Tibial artery (tissue), 4 donors: ENCODE data around the gene GALNT1.

ENCODE experiments used
- DNase-seq, 2 donors: peaks; one replicate each; pipeline ENCODE4 v3.0.0-alpha.2; 2019
- H3K27ac ChIP-seq, 2 donors: fragments of 200-600 bp; sonication (generic) in 1 of 2; 1 replicate in 1 of 2; 2 replicates in 1 of 2; pipeline ENCODE4 v1.5.1; 2018 to 2019; ENCODE audit warnings: mild to moderate bottlenecking in 1 of 2
- H3K27me3 ChIP-seq, 2 donors: fragments of 200-600 bp; sonication (generic) in 1 of 2; one replicate each; pipeline versions ENCODE4 v1.5.1 to v1.6.0; 2016 to 2019
- H3K36me3 ChIP-seq, 3 donors: fragments of 200-600 bp; sonication (generic) in 2 of 3; one replicate each; pipeline ENCODE4 v1.5.1; 2016 to 2019; ENCODE audit warnings: mild to moderate bottlenecking in 2 of 3
- H3K4me1 ChIP-seq, 4 donors: fragments of 200-600 bp; sonication (generic) in 2 of 4; 1 replicate in 3 of 4; 2 replicates in 1 of 4; pipeline ENCODE4 v1.5.1; 2016 to 2019
- H3K4me3 ChIP-seq, 2 donors: fragments of 200-600 bp; sonication (generic) in 1 of 2; 1 replicate in 1 of 2; 2 replicates in 1 of 2; pipeline ENCODE4 v1.5.1; 2018 to 2019; ENCODE audit warnings: mild to moderate bottlenecking in 2 of 2
- H3K9me3 ChIP-seq, 3 donors: fragments of 200-600 bp; sonication (generic) in 1 of 3; one replicate each; pipeline ENCODE4 v1.5.1; 2016 to 2019
- intact Hi-C: fragments of 100-400 bp; cut with DNase I; formaldehyde crosslinking; loops from one replicate; pipeline ENCODE4 v1.15.0; 2023; ENCODE audit warnings: low total_unique reads
- TF ChIP-seq, protein P1 (sequence below), 2 experiments: fragments of 200-600 bp in 1 of 2; fragments of 450-650 bp in 1 of 2; IDR thresholded peaks; one replicate each; pipeline ENCODE4 v1.5.1; 2017 to 2019; ENCODE audit warnings: antibody characterized with exemption in 2 of 2, mild to moderate bottlenecking in 1 of 2, moderate library complexity in 1 of 2

GALNT1 gene

DNA sequence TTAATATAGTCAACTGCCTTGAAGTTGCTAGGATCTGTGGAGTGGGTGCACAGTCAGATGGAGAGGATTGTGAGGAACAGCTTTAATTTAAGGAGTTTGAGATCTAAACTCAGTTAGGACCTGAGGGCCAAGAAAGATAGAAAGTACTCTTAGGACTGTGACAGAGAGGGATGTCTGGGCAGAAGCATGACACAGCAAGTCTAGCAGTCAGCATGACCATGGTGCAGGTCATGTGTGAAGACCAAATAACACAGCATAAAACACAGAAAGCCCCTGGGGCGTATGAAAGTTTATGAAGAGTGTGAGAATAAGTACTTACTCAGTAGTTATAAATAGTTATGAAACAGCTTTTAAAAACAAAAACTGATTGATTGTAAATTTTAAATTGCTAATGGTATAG, 107.2 kb downstream of the GALNT1 start:
- intact Hi-C loops = no loop called here
- no peak for DNase-seq
- Histone ChIP-seq H3K36me3 (peaks cover 6 to 35% (median 12%) of the 10 kb centered on the region in 3 donors), H3K9me3 (no peaks in the 10 kb centered on the region), H3K4me1 (no peaks in the 10 kb centered on the region), H3K27ac (no peak overlapping the region), H3K4me3 (no peak overlapping the region), H3K27me3 (no peaks in the 10 kb centered on the region)
- TF ChIP-seq, protein P1, sequence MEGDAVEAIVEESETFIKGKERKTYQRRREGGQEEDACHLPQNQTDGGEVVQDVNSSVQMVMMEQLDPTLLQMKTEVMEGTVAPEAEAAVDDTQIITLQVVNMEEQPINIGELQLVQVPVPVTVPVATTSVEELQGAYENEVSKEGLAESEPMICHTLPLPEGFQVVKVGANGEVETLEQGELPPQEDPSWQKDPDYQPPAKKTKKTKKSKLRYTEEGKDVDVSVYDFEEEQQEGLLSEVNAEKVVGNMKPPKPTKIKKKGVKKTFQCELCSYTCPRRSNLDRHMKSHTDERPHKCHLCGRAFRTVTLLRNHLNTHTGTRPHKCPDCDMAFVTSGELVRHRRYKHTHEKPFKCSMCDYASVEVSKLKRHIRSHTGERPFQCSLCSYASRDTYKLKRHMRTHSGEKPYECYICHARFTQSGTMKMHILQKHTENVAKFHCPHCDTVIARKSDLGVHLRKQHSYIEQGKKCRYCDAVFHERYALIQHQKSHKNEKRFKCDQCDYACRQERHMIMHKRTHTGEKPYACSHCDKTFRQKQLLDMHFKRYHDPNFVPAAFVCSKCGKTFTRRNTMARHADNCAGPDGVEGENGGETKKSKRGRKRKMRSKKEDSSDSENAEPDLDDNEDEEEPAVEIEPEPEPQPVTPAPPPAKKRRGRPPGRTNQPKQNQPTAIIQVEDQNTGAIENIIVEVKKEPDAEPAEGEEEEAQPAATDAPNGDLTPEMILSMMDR (IDR thresholded peaks at IDR 0.05) = no peak

DNA sequence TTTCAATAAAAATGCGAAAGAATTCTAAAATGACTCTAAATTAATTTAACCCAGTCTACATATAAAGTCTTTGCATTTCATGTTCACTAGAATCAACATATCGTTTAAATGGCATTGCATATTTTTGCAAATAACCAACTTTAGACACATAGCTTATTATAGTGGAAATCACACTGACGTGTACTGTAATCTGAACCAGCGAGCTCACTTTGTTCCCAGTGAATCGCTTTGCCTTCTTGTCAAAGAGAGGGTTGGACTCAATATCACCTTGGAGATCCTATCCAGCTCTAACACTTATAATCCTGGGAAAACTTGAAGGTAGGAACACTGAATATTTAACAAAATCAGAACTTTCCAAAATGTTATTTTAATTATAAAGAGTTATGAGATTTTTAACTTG, 108.2 kb downstream of the GALNT1 start:
- H3K4me1 ChIP-seq = no peaks in the 10 kb centered on the region
- peaks cover 6 to 27% (median 7%) of the 10 kb centered on the region in 3 donors for H3K36me3 ChIP-seq
- no peak overlapping the region for H3K4me3 ChIP-seq
- no peak for DNase-seq
- H3K27ac ChIP-seq = no peak overlapping the region
- no peaks in the 10 kb centered on the region for H3K27me3 ChIP-seq
- intact Hi-C loops = no loop called here
- H3K9me3 ChIP-seq = no peaks in the 10 kb centered on the region
- TF ChIP-seq, protein P1 (IDR thresholded peaks at IDR 0.05) = no peak

DNA sequence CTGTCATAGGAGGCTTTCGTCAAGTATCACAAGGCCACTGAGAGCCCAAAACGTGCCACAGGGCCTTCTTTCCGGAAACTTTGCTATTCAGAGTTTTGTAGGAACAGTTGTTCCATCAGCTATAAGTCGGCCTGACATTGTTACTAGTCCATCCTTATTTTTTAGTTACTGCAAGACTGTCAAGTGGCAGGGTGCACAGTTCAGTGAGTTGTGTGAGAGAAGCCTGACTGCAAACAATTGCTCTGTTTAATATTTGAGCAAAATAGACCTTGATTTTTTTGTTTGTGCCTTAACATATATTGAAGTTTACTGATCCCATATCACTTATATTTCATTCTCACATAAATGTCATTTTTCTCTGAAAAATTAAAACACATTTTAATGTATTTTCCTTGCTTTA, 110.1 kb downstream of the GALNT1 start:
- no peak overlapping the region for H3K4me3 ChIP-seq
- no peak for DNase-seq
- TF ChIP-seq, protein P1 (IDR thresholded peaks at IDR 0.05) = no peak
- intact Hi-C loops = no loop called here
- H3K9me3 ChIP-seq = no peaks in the 10 kb centered on the region
- no peaks in the 10 kb centered on the region for H3K27me3 ChIP-seq
- no peak overlapping the region for H3K27ac ChIP-seq
- H3K36me3 ChIP-seq = peaks cover 3 to 27% (median 7%) of the 10 kb centered on the region in 3 donors
- H3K4me1 ChIP-seq = peaks cover 0 to 4% (median 0%) of the 10 kb centered on the region in 4 donors

DNA sequence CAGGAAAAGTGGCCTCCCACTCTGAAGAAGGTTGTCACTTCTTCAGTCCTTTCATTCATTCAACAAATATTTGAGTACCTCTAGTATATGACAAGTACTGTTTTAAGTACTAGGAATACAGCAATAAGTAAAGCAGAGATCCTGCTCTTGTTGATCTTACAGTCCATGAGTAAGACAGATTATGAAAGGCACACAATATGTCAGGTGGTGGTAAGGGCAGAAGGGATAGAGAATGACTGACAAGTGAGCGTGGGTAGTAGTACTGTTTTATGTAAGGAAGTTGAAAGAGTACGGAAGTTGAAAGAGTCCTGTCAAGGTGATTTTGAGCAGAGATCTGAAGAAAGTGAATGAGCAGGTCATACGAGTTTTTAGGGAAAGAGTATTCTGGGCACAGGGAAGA, 111.3 kb downstream of the GALNT1 start:
- DNase-seq = no peak
- Histone ChIP-seq H3K9me3 (no peaks in the 10 kb centered on the region), H3K27me3 (no peaks in the 10 kb centered on the region), H3K36me3 (peaks cover 3 to 27% (median 7%) of the 10 kb centered on the region in 3 donors), H3K4me1 (peaks cover 0 to 4% (median 0%) of the 10 kb centered on the region in 4 donors), H3K27ac (no peak overlapping the region), H3K4me3 (no peak overlapping the region)
- TF ChIP-seq, protein P1 (IDR thresholded peaks at IDR 0.05) = no peak
- intact Hi-C loops = no loop called here

DNA sequence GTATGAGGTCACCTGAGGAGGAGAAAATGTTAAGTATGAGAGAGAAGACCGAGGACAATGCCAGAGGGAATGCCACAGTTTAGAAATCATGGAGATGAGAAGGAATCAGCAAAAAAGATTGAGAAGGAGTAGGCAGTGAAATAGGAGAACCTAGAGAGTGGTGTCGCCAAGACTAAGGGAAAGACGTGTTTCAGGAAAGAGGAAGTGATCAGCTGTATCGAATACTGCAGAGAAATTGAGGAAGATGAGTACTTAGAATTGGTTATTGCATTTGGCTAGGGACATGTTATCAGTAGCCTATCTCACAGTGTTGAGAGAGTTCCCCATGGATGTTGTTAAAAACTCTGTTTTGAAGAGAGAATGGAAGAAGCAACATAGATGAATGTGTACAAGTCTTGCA, 112.3 kb downstream of the GALNT1 start:
- intact Hi-C loops = no loop called here
- TF ChIP-seq, protein P1 (IDR thresholded peaks at IDR 0.05) = no peak

DNA sequence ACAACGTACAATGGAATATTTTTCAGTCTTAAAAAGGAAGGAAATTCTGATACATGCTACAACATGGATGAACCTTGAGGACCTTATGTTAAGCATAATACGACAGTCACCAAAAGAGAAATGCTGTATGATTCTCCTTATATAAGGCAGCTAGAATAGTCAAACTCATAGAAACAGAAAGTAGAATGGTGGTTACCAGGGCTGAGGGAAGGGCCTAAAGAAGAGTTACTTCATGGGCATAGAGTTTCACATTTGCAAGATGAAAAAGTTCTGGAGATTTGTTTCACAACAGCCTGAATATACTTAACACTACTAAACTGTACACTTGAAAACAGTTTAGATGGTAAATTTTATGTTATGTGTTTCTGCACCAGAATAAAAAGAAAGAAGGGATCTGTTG, 113.3 kb downstream of the GALNT1 start:
- no peak for DNase-seq
- Histone ChIP-seq H3K27me3 (no peaks in the 10 kb centered on the region), H3K4me1 (peaks cover 0 to 4% (median 0%) of the 10 kb centered on the region in 4 donors), H3K9me3 (no peaks in the 10 kb centered on the region), H3K27ac (no peak overlapping the region), H3K4me3 (no peak overlapping the region), H3K36me3 (peaks cover 3 to 24% (median 7%) of the 10 kb centered on the region in 3 donors)
- intact Hi-C loops = no loop called here
- TF ChIP-seq, protein P1 (IDR thresholded peaks at IDR 0.05) = no peak

More for the DNA sequence above, 112.3 kb downstream of the GALNT1 start:
- no peak overlapping the region for H3K27ac ChIP-seq
- no peaks in the 10 kb centered on the region for H3K9me3 ChIP-seq
- H3K27me3 ChIP-seq = no peaks in the 10 kb centered on the region
- peaks cover 3 to 27% (median 7%) of the 10 kb centered on the region in 3 donors for H3K36me3 ChIP-seq
- no peak overlapping the region for H3K4me3 ChIP-seq
- H3K4me1 ChIP-seq = peaks cover 0 to 4% (median 0%) of the 10 kb centered on the region in 4 donors
- DNase-seq = no peak
